HG03565 (cell line): ENCODE results near the gene RAB11FIP4.
A peak's percentile ranks its signal among the peaks of the same experiment; 100 is the strongest.

Experiments used
- ATAC-seq: cut with Tn5 transposase; IDR thresholded peaks from one replicate; pipeline ENCODE4 v1.9.1; 2021; ENCODE audit warnings: mild to moderate bottlenecking, moderate library complexity; ENCODE audit not compliant: unreplicated experiment

Gene RAB11FIP4

DNA sequence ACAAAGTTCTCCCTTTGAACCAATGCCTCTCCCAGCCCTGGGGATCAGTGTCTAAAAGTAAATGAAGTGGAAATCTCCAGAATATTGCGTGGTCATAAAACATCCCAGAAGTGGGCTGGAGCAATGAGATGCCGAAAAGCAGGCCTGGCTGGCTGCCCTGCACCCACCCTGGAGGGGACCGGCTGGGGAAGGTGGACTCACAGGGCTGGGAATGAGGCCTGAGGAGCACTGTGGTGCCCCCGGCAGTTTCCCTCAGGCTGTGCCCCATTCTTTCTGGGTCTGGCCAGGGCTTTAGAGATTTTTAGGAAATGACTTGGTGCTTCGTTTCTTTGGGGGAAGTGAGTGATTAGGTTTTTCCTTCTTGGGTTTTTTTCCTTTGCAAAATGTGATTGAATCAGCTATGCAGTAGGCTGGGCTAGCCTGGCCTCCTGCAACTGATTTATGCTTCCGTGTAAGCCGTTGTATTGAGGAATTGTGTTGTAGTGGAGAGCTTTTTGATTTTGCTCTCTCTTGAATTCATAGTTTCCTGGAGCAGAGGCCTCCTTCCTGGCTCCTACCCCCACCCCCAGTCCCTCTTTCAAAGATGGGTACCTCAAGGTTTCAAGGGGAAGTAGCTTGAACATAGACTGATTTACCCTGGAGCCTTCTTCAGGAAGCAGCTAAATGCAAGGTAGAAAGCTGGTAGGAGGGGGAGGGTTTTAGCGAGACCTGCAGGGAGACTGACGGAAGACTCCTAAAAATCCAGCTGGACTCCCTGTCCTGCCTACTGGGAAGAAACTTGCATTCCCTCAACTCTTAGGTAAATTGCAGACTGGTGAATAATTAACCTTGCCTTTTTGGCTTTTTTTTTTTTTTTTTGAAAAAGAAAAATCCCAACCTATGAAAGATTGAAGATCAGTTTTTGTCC lies 170.2 kb downstream of the RAB11FIP4 start:
- no peak for ATAC-seq

DNA sequence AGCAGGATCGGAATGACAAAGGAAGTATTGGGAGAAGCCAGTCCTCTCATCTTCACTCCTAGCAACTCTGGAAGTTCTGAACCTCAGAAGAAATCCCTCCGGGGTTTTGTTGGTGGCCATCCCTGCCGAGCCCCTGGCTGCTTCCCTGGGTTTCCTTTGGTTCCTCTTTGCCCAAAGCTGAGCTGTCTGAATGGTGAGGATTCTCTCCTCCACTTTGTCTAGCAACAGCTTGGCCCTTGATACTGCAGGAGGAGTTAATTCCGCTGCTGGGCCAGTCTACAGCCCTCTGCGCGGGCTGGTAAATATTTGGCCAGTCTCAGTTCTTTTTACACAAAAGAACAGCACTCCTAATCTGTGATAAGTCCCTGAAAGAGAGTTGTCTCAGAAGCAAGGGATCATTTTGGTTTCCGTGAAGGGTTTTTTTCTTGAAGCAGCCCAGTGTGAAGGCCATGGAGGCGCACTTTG lies 170.9 kb downstream of the RAB11FIP4 start:
- no peak for ATAC-seq

DNA sequence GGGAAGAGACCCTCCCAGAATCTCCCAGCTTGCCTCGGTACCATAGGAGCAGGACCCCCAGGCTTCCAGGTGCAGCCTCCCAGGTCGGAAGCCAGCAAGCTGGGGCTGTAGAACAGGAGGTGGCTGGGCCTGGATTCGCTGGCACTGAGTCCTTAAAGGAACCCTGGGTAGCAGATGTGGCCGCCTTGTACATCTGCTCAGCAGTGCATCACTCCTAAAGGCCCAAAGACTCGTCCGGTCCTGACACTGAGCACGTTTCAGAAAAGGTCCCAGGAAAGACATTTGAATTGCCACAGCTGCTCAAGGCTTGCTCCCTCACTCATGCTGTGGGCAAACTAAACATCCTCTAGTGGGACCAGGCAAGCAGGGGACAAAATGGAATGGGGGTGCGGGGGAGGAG lies 172.8 kb downstream of the RAB11FIP4 start:
- no peak for ATAC-seq

DNA sequence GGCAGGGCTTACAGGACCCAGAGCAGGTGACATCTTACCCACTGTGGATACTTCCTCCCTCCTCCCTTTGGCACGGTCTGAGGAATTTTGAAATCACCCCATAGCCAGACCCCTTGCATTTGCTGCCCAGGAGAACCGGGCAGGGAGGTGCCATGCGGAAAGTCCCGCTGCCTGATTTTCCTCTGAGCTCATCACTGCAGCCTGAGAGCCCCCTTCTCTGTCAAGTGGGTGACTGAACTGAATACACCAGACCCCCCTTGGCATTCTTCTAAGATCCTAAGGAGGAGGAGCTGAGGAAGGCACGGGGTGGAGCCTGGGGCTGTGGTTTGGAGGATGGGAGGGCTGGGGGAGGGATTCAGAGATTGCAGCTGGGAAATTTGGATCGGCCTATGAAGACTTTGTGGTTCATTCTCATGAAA lies 173.4 kb downstream of the RAB11FIP4 start:
- no peak for ATAC-seq

DNA sequence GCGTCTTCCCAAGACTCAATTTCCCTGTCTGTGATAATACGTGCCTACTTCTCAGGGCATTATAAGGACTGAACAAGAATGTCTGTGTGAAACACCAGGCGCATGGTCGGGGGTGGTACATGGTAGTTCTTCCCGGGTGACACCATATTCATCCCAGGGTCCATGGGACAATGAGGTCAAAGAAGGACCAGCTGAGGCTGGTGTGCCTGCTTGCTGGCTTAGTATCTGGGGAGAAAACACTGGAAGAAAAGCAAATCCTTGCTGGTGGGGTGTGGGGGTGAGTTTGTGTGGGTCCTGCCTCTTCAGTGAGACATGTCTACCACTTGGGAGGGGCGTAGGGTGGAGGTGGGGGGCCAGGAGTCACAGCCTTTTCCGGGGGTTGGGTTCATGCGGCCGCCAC lies 174.2 kb downstream of the RAB11FIP4 start:
- ATAC-seq = no peak

DNA sequence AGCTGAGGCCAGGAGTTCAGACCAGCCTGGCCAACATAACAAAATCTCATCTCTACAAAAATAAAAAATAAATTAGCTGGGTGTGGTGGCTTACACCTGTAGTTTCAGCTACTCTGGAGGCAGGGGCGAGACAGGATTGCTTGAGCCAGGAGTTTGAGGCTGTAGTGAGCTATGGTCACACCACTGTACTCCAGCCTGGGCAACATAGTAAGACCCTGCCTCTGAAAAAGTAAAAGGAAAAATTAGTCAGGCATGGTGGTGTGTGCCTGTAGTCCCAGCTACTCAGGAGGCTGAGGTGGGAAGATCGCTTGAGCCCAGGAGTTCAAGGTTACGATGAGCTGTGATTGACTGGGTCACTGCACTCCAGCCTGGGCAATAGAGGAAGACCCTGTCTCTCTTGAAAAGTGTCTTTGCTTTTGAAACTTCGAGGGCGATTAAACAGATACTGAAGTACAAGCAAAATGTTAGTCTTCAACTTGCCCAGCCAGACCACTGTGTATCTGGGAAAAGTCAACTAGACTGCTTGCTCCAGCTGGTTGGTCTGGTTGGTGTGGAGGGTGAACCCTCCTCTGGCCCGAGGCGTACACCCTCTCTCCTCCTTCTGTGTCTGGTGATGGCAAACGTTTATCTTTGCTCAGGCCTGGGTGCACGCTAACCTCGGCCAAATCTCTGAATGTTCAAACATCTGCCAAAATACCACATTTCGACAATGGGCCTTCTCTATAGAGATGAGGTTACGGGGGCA lies 174.9 kb downstream of the RAB11FIP4 start:
- no peak for ATAC-seq

DNA sequence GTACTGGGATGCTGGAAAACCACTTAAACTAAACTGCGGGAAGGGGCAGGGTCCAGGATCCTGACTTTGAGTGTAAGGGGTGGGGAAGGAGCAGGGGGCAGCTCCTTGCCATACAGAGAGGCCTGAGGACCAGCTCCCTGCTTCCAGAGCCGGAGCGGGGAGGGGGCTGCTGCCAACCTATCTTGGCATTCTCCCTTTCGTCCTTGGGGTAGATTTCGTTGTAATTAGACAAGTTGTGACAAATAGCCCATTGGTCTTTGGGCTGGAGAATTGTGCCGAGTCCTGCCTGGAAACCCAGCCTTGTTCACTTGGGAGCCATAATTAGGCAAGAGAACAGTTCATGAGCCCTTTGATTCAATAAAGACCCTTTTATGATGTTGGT lies 175.5 kb downstream of the RAB11FIP4 start:
- ATAC-seq = no peak

DNA sequence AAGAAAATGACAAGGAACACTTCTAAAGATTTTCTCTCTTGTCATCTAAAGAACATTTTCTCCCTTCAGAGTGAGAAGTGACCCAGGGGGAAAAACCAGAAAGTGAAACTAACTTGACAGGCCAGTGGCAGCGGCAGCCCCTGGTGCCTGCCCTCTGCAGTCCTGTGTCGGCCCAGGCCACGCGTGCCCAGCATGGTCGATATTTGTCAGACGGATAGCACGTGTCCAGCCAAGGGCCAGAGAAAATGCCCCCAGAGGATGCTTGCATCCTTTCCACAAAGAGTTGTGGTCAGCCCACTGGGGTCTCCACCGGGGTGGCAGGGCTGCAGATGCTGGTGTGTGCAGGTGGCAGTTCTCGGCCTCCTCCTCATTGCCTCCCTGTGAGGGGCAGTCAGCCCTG lies 176.6 kb downstream of the RAB11FIP4 start:
- no peak for ATAC-seq

DNA sequence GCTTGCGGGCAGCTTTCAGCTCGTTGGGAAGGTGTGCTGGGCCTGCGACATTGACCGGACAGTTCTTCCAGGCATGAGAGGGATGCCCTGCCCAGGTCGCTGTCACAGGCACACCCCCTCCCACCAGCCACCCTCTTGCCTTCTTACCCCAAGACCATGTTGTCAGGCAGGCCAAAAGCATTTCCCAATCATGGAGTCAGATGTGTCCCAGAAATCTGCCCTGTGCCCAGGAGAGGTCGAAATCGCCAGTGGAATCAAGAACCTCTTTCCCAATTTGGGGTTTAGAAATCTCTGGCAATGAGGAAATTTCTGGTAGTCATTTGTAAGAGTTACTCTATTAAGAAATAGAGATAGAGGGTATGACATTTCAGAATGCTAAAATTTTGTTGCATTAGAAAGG lies 177.1 kb downstream of the RAB11FIP4 start:
- no peak for ATAC-seq

DNA sequence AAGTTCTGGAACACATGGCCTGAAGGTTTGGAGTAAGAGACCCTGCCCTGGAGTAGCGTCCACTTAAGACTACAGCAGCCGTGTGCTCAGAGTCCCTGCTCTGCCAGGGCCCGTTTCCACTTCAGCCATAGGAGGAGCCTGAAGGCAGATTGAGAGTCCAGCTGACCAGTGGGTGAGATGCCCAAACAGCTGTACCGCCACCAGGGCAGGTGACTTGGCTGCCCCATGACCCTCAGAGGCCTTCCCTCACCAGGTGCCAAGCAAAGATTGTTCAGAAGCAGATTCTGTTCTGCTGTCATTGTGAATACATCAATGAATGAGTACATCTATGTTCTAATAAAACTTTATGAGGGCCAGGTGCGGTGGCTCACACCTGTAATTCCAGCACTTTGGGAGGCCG lies 178.8 kb downstream of the RAB11FIP4 start:
- ATAC-seq = no peak

DNA sequence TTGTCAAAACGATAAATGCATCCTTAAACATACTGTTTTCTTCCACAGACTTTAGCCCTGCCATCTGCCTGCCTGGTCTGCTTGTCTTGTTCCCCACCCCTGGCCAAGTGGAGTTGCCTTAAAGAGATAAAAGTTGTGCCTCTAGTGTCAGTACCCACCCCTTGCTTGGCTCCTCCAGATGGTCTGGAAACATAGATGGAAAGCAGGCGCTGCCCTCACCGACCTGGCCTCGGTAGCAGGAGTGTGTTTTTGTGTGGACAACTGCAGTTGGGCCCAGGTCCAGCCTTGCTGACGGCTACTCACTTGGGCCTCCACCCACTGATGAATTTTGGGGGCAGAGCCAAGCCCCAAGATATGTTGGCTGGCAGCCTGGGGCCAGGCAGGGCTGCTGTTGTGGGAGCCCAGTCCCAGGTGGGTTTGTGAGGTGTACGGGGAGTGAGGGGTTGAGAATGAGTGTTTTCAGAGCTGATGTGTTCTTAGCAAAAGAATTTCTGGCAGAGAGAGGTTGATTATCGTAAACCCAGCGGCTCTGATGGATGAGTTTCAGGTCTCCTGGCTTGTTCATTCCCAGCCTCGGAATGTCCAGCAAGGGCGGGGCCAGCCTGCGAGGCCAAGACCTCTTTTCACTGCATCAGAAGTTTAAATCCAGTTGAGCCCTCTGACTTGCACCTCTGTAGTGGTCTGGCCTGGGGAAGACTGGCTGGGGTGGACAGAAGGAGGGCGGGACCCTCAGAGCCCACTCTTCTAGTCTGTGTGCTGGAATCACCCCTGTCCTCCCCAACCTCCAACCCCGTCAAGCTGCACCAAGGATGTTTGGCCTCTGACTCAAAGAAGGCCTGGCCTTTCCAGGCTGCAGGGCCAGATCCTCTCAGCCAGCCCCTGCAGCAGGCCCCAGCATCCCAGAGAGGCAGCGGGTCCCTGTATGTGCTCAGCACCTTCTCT lies 179.7 kb downstream of the RAB11FIP4 start:
- no peak for ATAC-seq

DNA sequence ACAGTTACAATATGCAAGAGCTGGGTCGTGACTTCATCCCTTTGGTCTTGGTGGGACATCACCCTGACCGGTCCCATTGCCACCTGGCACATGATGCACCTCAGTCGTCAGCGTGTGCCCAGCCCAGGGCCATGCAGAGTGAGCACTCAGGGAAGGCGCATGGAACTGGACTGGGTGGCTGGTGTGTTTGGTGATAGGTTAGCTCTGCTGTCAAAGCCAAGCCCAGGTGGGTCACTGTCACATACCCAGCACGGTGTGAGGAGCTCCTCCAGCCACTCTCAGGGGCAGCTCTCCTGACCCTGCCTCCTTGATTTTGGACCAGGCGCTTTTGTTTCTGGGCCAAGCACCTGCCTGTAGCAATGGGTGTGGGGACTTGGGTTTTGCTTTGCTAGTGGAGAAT lies 180.9 kb downstream of the RAB11FIP4 start:
- ATAC-seq = no peak

DNA sequence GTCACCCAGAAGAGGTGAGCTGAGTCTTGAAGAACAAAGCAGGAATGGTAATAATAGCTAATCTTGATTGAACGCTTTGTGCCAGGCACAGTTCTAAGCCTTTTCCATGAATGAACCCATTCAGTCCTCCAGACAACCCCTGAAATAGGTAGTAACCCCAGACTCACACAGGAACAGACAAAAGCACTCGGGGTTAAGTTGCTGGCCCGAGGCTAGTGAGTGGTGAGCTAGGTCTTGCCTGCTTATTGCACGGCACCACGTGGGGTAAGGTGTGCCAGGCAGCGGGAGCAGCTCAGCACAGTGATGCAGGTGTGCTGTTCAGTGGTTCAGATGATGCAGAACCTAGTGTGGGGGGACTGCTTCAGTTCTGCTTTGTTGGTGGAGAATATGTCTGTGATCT lies 181.6 kb downstream of the RAB11FIP4 start:
- ATAC-seq = no peak

DNA sequence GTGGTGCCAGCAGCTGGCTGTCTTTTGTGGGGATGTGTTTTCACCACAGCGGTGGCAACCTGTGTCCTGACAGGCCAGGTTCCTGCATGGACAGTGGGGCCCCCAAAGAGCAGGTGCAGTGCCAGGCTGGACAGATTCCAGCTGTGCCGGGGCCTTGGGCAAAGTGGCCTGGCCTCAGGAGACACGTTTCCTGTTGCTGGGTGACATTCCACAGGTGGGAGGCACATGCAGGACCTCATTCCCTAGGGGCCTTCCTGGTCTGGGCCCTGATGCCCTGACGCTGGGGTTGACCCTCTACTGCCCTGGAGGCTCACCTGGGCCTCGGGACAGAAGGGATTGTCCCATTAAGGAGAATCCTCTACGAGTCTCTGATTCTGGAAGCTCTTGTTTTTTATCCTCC lies 182.4 kb downstream of the RAB11FIP4 start:
- no peak for ATAC-seq

DNA sequence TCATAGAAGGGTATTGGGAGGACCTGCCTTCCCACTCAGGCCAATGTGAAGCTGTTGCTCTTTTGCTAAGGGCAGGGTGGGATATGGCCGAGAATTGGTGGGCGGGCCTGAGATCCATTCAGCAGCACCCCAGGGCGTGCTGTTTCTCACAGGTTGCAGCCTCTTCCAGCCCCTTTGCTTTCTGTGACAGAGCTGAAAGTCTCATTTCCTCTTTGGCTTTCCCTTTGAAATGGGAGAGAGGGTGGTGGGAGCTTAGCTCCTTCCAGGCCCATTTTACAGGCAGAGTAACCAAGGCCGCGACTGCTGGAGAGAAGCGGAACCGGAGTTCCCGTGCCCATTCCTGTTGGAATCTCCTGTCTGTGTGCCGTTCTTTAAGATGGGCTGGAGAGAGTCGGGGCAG lies 183.0 kb downstream of the RAB11FIP4 start:
- ATAC-seq = no peak

DNA sequence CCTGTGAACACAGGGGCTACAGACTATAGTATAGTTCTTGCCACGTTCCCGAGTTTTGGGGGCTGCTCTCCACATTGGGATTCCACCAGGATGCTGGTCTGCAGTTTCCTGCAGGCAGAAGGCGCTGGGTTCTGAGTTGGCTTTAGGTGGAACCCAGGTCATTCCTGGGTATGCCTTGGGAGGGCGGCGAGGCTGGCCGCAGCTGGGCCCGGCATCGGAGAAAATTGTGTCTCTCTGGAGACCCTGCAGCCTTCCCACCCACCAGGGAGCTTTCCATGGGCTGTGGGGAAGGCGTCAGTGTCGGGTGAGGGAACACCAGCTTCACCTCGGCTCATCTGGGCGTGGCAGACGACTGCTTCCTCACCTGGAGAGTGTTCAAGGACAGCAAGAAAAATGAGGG lies 183.6 kb downstream of the RAB11FIP4 start:
- ATAC-seq = no peak

DNA sequence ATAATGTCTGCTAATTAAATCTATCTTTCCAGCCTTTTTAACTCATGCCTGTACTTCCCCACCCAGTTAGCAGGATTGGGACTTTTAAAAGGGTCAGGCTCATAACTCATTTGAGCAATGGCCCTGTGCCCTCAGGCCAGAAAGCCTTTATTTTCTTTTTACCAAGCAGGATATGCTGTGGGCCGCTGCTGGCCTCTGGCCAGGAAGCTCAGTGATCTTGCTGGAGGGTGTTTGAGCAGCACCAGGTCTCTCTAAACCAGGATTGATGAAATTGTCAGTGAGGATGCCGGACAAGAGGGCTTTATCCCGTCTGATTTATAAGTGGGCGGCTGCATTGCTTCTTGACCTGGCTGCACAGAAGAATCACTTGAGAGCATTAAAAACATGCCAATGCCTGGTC lies 187.8 kb downstream of the RAB11FIP4 start:
- no peak for ATAC-seq

DNA sequence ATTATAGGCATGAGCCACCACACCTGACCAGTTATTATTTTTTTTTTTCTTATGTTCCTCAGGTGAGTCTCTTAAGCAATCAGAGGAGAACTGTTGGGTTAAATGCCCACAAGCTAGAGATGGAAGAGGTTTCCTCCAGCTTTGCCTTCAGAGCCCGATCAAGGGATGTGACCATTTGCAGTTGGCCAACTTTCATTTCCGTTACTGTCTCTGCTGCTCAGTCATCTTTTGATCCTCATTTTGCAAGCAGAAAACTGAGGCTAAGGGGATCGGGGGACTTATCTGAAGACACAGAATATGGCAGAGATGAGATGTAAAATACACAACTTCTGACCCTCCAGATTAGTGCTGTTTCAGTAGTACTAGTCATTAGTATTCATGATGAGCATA lies 188.8 kb downstream of the RAB11FIP4 start:
- no peak for ATAC-seq

DNA sequence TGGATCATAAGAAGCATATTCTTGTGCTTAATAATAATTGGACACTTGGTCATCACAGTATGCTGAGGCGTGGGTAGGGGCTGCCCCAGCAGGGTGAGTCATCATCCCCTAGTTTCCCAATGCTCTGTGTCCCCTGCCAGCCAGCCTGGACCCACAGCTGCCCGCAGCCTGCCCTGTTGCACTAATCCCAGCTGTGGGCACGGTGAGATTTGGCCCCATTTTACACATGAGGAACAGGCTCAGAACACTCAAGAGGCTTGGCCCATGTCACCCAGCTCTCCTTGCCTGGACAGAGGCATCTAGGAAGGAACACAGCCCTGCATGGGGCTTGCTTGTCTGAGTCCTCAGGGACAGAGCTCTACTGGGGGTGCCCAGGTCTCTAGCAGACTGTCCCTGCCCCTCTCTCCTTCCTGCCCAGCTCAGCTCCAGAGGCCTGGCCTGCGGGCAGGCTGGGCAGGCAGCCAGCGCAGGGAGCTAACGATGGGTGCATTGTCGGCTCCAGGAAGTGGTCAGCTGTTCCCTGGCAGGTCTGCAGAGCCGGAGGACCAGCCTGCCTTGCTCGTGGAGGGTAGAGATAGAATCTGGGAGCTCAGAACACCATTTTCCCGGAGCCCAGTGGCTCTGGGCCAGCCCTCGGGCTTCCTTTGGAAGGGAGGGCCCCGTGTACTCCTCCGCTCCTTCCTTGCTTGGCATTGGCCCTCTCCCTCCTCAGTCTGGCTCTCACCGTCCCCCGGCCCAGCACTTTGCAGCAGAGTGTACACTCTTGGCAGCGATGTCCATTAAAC lies 189.4 kb downstream of the RAB11FIP4 start:
- ATAC-seq = peak; percentile 45

DNA sequence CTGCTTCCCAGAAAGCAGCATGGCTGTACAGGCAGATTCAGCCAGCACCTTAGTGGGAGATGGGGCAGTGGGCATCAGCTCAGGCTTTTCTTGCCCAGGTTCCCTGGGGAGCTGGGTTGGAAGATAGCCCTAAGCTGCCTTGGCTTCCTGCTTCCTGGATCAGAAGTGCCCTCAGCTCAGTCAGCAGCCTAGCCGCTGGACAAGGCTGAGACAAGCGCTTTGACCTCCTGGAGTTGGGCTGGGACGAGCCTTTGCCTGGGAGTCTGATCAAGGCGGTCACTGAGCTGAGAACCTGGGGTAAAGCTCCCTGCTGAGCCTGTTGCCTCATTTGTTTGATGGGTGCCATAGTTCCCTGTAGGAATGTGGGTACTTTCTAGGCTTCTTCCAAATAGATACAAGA lies 190.0 kb downstream of the RAB11FIP4 start:
- ATAC-seq = no peak
